Liver (tissue), 9 donors: Measurements from ENCODE around the gene OR1J2. TPM values are rescaled to one million over a fixed set of nuclear protein-coding genes. Genes with fewer than 3 reads are reported as not detected.

ENCODE experiments used
- DNase-seq: peaks from one replicate; pipeline ENCODE4 v3.0.0-alpha.2; 2017; ENCODE audit warnings: low spot score
- H3K27ac ChIP-seq, 2 donors: one replicate each; pipeline ENCODE4 v1.7.0; 2013; ENCODE audit warnings: inconsistent platforms in 2 of 2, low read length in 2 of 2, control low read depth in 1 of 2, low read depth in 1 of 2, mild to moderate bottlenecking in 1 of 2
- H3K27me3 ChIP-seq, 4 donors: one replicate each; pipeline versions ENCODE4 v1.6.1 to v1.7.0; 2013; ENCODE audit warnings: low read length in 3 of 4, inconsistent platforms in 1 of 4, mild to moderate bottlenecking in 1 of 4, moderate library complexity in 1 of 4; ENCODE audit not compliant: control insufficient read depth in 4 of 4, insufficient read depth in 4 of 4
- H3K36me3 ChIP-seq, 4 donors: one replicate each; pipeline versions ENCODE4 v1.6.1 to v1.7.0; 2013; ENCODE audit warnings: low read length in 3 of 4, mild to moderate bottlenecking in 3 of 4, low read depth in 1 of 4, moderate library complexity in 1 of 4; ENCODE audit not compliant: control insufficient read depth in 4 of 4, insufficient read depth in 3 of 4
- H3K4me1 ChIP-seq, 4 donors: one replicate each; pipeline versions ENCODE4 v1.6.1 to v1.7.0; 2013; ENCODE audit warnings: low read length in 3 of 4, mild to moderate bottlenecking in 3 of 4, moderate library complexity in 1 of 4; ENCODE audit not compliant: control insufficient read depth in 4 of 4, insufficient read depth in 4 of 4
- H3K4me3 ChIP-seq, 3 donors: one replicate each; pipeline versions ENCODE4 v1.6.1 to v1.7.0; 2013; ENCODE audit warnings: low read length in 3 of 3, control low read depth in 1 of 3, low read depth in 1 of 3, mild to moderate bottlenecking in 1 of 3
- H3K9ac ChIP-seq, 2 donors: one replicate each; pipeline ENCODE4 v1.7.0; 2013; ENCODE audit warnings: low read length in 2 of 2, mild to moderate bottlenecking in 2 of 2, moderate library complexity in 2 of 2, control low read depth in 1 of 2, low read depth in 1 of 2
- H3K9me3 ChIP-seq, 4 donors: one replicate each; pipeline versions ENCODE4 v1.6.1 to v1.7.0; 2013; ENCODE audit warnings: low read length in 3 of 4; ENCODE audit not compliant: control insufficient read depth in 4 of 4
- EGR1 ChIP-seq, 2 donors: IDR thresholded peaks; 2 replicates each; pipeline ENCODE4 v1.6.1; 2016 to 2018; ENCODE audit warnings: antibody characterized with exemption in 2 of 2, low read depth in 2 of 2
- FOXA1 ChIP-seq: IDR thresholded peaks from 2 replicates; pipeline ENCODE4 v1.6.1; 2016; ENCODE audit warnings: antibody characterized with exemption
- FOXA2 ChIP-seq: IDR thresholded peaks from 2 replicates; pipeline ENCODE4 v1.6.1; 2016; ENCODE audit warnings: antibody characterized with exemption
- GABPA ChIP-seq, 2 donors: IDR thresholded peaks in 1 of 2; conservative IDR thresholded peaks in 1 of 2; 2 replicates each; pipeline ENCODE4 v1.6.1; 2016; ENCODE audit warnings: antibody characterized with exemption in 2 of 2, mild to moderate bottlenecking in 1 of 2, moderate library complexity in 1 of 2
- HNF4A ChIP-seq, 2 donors: conservative IDR thresholded peaks; 2 replicates each; pipeline ENCODE4 v1.6.1; 2016; ENCODE audit warnings: antibody characterized with exemption in 2 of 2, mild to moderate bottlenecking in 2 of 2
- HNF4G ChIP-seq: IDR thresholded peaks from 2 replicates; pipeline ENCODE4 v1.6.1; 2016; ENCODE audit warnings: antibody characterized with exemption
- JUND ChIP-seq, 2 donors: IDR thresholded peaks; 2 replicates each; pipeline ENCODE4 v1.6.1; 2016; ENCODE audit warnings: antibody characterized with exemption in 2 of 2
- NR2F2 ChIP-seq: IDR thresholded peaks from 2 replicates; pipeline ENCODE4 v1.6.1; 2016; ENCODE audit warnings: antibody characterized with exemption
- RAD21 ChIP-seq, 2 donors: IDR thresholded peaks; 2 replicates each; pipeline ENCODE4 v1.6.1; 2016; ENCODE audit warnings: antibody characterized with exemption in 2 of 2, mild to moderate bottlenecking in 2 of 2
- RXRA ChIP-seq, 2 donors: IDR thresholded peaks; 2 replicates each; pipeline ENCODE4 v1.6.1; 2017 to 2018; ENCODE audit warnings: antibody characterized with exemption in 2 of 2, mild to moderate bottlenecking in 1 of 2
- SP1 ChIP-seq: IDR thresholded peaks from 2 replicates; pipeline ENCODE4 v1.6.1; 2018; ENCODE audit warnings: antibody characterized with exemption, mild to moderate bottlenecking
- TAF1 ChIP-seq: conservative IDR thresholded peaks from 2 replicates; pipeline ENCODE4 v1.6.1; 2016; ENCODE audit warnings: antibody characterized with exemption, mild to moderate bottlenecking
- YY1 ChIP-seq: IDR thresholded peaks from 2 replicates; pipeline ENCODE4 v1.6.1; 2016; ENCODE audit warnings: antibody characterized with exemption, mild to moderate bottlenecking
- WGBS: extraction: QIAGEN DNeasy Blood & Tissue Kit; methylation state at CpG from one replicate; pipeline ENCODE4 v1.1.7; 2013; 5-methylcytosine and 5-hydroxymethylcytosine counted together
- polyA plus RNA-seq, 2 donors: library from polyadenylated mRNA; stranded (reverse) in 1 of 2; unstranded in 1 of 2; fragments of 200-250 nt in 1 of 2; fragments of >200 nt in 1 of 2; fragmentation: Nextera tagmentation in 1 of 2; extraction: Ambion mirVana in 1 of 2; gene quantifications; one replicate each; pipeline versions ENCODE4 v1.2.1 to v1.2.3, GENCODE V29; 2013 to 2015
- total RNA-seq, 2 donors: library from RNA; depleted of rRNA; stranded (reverse); fragments of >200 nt; gene quantifications; one replicate each; pipeline ENCODE4 v1.2.3, GENCODE V29; 2014
- TF ChIP-seq, protein P1 (sequence below): fragments of 150-350 bp; IDR thresholded peaks from 2 replicates; pipeline ENCODE4 v1.5.1; 2017; ENCODE audit warnings: improper control_type of control experiment, low read depth, low read length; ENCODE audit not compliant: missing input control
- TF ChIP-seq, protein P2 (sequence below): IDR thresholded peaks from 2 replicates; pipeline ENCODE4 v1.6.1; 2016; ENCODE audit warnings: antibody characterized with exemption
- TF ChIP-seq, protein P3 (sequence below): IDR thresholded peaks from 2 replicates; pipeline ENCODE4 v1.6.1; 2016; ENCODE audit warnings: antibody characterized with exemption
- TF ChIP-seq, protein P4 (sequence below): IDR thresholded peaks from 2 replicates; pipeline ENCODE4 v1.6.1; 2016; ENCODE audit warnings: antibody characterized with exemption
- TF ChIP-seq, protein P5 (sequence below): IDR thresholded peaks from 2 replicates; pipeline ENCODE4 v1.6.1; 2016; ENCODE audit warnings: antibody characterized with exemption, mild to moderate bottlenecking
- donor health status: healthy.
- donor health status: healthy.
- donor health status: healthy.
- donor health status: healthy.
- donor health status: healthy.

Gene OR1J2
- total and polyA plus RNA-seq, 4 donors, result not detected

DNA sequence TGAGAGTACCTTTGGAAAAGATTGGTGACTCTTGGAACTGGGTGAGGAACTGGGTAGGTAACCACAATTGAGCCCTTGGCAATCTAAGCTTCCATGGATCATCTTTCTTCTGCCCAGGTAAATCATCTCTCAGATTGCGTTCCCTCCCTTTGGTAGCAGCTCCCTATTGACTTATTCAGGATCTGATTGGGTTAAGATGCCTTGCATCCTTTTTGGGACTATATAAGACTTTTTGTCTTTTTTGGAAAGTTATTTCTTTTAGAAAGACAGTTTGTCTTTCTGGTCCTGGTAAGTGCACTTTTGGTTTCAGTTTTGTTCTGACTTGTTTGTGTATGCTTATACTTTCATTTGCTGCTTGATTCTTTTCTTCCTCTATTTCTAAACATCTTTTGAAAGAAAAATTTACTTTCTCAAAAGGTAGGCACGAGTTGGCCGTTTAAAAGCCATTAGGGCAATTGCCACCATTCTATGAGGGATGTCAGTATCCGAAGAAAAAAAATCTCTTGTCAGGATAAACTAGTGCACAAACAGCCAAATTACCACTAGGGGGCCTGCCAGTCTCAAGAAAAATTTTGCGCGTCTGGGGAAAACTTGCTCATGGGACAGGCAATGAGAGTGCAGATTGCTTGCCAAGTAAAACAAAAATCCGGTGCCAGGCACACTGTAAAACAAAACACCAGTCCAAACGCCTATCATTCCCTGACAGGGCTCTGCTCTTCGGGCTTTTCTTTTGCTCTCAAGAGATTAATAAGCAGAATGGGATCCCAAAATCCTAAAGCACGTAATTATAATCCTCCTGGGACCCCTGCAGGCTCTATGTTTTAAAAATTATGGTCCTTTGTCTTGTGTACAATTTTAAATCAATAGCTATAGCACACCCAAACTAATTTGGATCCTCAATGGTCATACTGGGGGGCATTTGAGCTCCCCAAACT, 45.7 kb upstream of the OR1J2 start:
- H3K9ac ChIP-seq, result peak overlapping the region; percentile 36 to 59
- H3K27ac ChIP-seq, result peak overlapping the region; percentile 5 to 51
- WGBS, result 14% methylated on average over 10 of the region's 10 CpGs

More for the DNA sequence above, 45.7 kb upstream of the OR1J2 start:
- no peaks in the 10 kb centered on the region for H3K27me3 ChIP-seq
- DNase-seq, result peak; percentile 52
- no peaks in the 10 kb centered on the region for H3K9me3 ChIP-seq
- H3K4me3 ChIP-seq, result peak overlapping the region; percentile 56 to 73 (median 65)
- TF ChIP-seq, protein P1, sequence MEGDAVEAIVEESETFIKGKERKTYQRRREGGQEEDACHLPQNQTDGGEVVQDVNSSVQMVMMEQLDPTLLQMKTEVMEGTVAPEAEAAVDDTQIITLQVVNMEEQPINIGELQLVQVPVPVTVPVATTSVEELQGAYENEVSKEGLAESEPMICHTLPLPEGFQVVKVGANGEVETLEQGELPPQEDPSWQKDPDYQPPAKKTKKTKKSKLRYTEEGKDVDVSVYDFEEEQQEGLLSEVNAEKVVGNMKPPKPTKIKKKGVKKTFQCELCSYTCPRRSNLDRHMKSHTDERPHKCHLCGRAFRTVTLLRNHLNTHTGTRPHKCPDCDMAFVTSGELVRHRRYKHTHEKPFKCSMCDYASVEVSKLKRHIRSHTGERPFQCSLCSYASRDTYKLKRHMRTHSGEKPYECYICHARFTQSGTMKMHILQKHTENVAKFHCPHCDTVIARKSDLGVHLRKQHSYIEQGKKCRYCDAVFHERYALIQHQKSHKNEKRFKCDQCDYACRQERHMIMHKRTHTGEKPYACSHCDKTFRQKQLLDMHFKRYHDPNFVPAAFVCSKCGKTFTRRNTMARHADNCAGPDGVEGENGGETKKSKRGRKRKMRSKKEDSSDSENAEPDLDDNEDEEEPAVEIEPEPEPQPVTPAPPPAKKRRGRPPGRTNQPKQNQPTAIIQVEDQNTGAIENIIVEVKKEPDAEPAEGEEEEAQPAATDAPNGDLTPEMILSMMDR, result peak; percentile 89
- TF ChIP-seq, protein P2, sequence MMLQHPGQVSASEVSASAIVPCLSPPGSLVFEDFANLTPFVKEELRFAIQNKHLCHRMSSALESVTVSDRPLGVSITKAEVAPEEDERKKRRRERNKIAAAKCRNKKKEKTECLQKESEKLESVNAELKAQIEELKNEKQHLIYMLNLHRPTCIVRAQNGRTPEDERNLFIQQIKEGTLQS, result peak; percentile 23
- no peak for TF ChIP-seq HNF4G
- TF ChIP-seq FOXA2, result no peak
- peak in 1 of 2 donors; percentile 27 for TF ChIP-seq GABPA (IDR thresholded peaks at IDR 0.05 in 1 of 2, conservative IDR thresholded peaks at IDR 0.05 in 1 of 2)
- TF ChIP-seq YY1, result peak; percentile 32
- peak; percentile 23 to 36 for TF ChIP-seq HNF4A (conservative IDR thresholded peaks at IDR 0.05)
- TF ChIP-seq RXRA (IDR thresholded peaks at IDR 0.05), result peak; percentile 19 to 41
- no peak for TF ChIP-seq FOXA1
- no peak for TF ChIP-seq NR2F2
- no peak for TF ChIP-seq SP1
- TF ChIP-seq, protein P3, sequence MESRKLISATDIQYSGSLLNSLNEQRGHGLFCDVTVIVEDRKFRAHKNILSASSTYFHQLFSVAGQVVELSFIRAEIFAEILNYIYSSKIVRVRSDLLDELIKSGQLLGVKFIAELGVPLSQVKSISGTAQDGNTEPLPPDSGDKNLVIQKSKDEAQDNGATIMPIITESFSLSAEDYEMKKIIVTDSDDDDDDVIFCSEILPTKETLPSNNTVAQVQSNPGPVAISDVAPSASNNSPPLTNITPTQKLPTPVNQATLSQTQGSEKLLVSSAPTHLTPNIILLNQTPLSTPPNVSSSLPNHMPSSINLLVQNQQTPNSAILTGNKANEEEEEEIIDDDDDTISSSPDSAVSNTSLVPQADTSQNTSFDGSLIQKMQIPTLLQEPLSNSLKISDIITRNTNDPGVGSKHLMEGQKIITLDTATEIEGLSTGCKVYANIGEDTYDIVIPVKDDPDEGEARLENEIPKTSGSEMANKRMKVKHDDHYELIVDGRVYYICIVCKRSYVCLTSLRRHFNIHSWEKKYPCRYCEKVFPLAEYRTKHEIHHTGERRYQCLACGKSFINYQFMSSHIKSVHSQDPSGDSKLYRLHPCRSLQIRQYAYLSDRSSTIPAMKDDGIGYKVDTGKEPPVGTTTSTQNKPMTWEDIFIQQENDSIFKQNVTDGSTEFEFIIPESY, result no peak
- no peak for TF ChIP-seq EGR1 (IDR thresholded peaks at IDR 0.05; ENCODE audit: low read depth in 2 of 2)
- TF ChIP-seq TAF1, result no peak
- TF ChIP-seq JUND (IDR thresholded peaks at IDR 0.05), result peak; percentile 51 to 72
- TF ChIP-seq, protein P4, sequence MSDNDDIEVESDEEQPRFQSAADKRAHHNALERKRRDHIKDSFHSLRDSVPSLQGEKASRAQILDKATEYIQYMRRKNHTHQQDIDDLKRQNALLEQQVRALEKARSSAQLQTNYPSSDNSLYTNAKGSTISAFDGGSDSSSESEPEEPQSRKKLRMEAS, result no peak
- peak; percentile 94 to 95 for TF ChIP-seq RAD21 (IDR thresholded peaks at IDR 0.05)
- TF ChIP-seq, protein P5, sequence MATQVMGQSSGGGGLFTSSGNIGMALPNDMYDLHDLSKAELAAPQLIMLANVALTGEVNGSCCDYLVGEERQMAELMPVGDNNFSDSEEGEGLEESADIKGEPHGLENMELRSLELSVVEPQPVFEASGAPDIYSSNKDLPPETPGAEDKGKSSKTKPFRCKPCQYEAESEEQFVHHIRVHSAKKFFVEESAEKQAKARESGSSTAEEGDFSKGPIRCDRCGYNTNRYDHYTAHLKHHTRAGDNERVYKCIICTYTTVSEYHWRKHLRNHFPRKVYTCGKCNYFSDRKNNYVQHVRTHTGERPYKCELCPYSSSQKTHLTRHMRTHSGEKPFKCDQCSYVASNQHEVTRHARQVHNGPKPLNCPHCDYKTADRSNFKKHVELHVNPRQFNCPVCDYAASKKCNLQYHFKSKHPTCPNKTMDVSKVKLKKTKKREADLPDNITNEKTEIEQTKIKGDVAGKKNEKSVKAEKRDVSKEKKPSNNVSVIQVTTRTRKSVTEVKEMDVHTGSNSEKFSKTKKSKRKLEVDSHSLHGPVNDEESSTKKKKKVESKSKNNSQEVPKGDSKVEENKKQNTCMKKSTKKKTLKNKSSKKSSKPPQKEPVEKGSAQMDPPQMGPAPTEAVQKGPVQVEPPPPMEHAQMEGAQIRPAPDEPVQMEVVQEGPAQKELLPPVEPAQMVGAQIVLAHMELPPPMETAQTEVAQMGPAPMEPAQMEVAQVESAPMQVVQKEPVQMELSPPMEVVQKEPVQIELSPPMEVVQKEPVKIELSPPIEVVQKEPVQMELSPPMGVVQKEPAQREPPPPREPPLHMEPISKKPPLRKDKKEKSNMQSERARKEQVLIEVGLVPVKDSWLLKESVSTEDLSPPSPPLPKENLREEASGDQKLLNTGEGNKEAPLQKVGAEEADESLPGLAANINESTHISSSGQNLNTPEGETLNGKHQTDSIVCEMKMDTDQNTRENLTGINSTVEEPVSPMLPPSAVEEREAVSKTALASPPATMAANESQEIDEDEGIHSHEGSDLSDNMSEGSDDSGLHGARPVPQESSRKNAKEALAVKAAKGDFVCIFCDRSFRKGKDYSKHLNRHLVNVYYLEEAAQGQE, result peak; percentile 18
- no peaks in the 10 kb centered on the region for H3K36me3 ChIP-seq
- H3K4me1 ChIP-seq, result peaks cover 0 to 12% (median 8%) of the 10 kb centered on the region in 4 donors
